Cardiac ventricle fibroblast (primary cell): ENCODE measurements around the gene RANBP3L. TPM values are rescaled to one million over a fixed set of nuclear protein-coding genes. Genes with fewer than 3 reads are reported as not detected.

Source experiments
- total RNA-seq: library from RNA; depleted of rRNA; stranded (reverse); fragments of >200 nt; gene quantifications from 2 replicates; pipeline ENCODE4 v1.2.3, GENCODE V29; 2015

RANBP3L gene, protein sequence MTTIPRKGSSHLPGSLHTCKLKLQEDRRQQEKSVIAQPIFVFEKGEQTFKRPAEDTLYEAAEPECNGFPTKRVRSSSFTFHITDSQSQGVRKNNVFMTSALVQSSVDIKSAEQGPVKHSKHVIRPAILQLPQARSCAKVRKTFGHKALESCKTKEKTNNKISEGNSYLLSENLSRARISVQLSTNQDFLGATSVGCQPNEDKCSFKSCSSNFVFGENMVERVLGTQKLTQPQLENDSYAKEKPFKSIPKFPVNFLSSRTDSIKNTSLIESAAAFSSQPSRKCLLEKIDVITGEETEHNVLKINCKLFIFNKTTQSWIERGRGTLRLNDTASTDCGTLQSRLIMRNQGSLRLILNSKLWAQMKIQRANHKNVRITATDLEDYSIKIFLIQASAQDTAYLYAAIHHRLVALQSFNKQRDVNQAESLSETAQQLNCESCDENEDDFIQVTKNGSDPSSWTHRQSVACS
- 0.44 and 1.6 TPM in 2 replicates for total RNA-seq

DNA sequence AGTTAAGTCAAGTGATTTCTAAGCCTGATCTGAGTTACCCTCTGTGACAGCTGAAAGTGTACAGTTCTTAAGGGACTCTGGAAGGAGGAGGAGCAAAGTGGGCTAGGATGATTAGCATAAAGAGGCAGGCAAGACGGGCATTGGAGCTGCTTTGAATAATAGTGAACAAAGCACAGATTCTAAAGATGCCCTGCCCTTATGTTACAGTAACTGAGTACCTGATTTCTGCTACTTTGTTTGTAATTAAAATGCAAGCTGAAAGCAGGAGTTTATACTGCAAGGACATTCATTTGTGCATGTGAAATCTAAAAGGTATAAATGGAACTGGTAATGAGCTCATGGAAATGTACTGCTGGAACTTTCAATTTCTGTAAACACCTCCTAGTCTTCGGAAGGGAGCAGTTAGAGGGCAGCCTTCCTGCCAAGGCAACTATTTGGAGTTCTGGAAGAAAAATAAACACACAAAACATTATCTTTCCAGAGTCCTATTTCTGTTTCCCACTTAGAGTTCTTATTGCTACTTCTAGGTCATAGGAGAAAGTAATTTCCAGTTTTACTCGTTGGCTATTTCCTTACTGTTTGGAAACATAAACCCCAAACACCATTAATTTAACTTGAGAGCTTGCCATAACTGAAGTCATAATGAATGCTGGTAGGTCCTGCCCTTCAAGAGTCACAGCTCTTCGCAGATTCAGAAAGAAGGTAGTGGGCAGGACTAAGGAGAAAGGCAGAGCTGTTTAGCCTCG, at the start of gene RANBP3L:
Gene RANBP3L (minus strand): TSS at position 45 of the 746 bp plus-strand sequence. CDS start 486 bp downstream, outside the sequence.

DNA sequence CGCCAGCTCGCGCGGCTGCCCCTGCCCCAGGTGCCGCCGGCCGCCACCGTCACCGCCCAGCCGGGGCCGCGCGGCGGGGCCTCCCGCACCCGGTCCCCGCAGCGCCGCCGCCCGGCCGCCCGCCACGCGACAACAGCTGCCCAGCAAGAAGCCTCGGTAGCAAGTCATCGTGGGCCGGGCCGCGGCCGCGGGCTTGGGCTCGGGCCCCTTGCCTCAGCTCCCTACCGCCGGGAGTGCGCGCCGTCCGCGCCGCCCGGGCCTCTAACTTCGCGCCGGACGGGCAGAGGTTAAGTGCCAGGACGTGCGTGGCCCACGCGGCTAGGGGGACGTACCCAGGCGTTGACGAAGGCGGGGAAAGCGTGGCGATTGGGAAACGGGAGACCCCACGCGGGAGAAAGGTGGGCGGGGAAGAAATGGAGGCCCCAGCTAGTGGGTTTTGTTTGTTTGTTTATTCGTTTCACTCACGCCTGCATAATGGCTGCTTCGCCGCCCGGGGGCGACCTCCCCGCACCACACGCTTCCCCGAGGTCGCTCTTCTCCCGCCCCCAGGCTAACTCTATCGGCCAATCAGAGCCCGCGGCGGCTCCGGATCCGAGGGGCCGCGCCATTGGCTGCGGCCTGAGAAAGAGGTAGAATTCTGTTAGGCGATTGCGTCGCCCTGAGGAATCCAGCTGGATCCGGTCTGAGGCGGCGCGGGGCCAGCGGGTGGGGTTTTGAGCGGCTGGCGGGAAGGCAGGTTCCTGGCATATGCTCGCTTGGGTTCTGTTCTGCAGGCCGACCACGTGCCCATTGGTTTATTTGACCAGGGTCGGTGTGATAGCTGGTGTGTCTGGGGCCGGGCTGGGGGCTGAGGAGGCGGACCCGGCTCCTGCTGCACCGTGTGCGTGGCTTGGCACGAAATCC, 59.8 kb downstream of the RANBP3L start, which contains the start of gene NADK2:
Gene NADK2 (minus strand): TSS at position 295 of the 903 bp plus-strand sequence. CDS start 127 bp downstream, at position 168.

Other genes starting within 250 kb of the RANBP3L start
- gene UGT3A2, start 235.0 kb downstream of the RANBP3L start, total RNA-seq = not detected in 2 replicates
- gene LMBRD2, start 150.0 kb downstream of the RANBP3L start, total RNA-seq = 4.7 and 7.5 TPM in 2 replicates
- 12.4 and 12.9 TPM in 2 replicates for gene SKP2, start 149.8 kb downstream of the RANBP3L start, total RNA-seq
- 19.5 and 25.7 TPM in 2 replicates for gene NADK2, start 60.0 kb downstream of the RANBP3L start, total RNA-seq